A673 (cell line): ENCODE measurements around the gene MICU1. TPM values are rescaled to one million over a fixed set of nuclear protein-coding genes. Genes with fewer than 3 reads are reported as not detected.

ENCODE experiments used
- BruUV-seq: library from RNA; stranded (reverse); fragments of 400-500 nt; replicated peaks from 2 replicates; lab custom pipeline; 2021; lab: Mats Ljungman, UMichigan
- CTCF ChIA-PET: fragments of 300-600 bp; sonication (Branson Sonifier 250); formaldehyde crosslinking; loops from one replicate; lab custom pipeline; 2022; ENCODE audit warnings: antibody characterized with exemption; lab: Charles Lee
- POLR2A ChIA-PET: fragments of 300-600 bp; sonication (Branson Sonifier 250); formaldehyde crosslinking; loops from one replicate; lab custom pipeline; 2022; ENCODE audit warnings: antibody characterized with exemption; ENCODE audit not compliant: low non-redundant PET; lab: Charles Lee
- DNase-seq: peaks from one replicate; pipeline ENCODE4 v3.0.0-alpha.2; 2015; ENCODE audit warnings: low spot score
- H3K27ac ChIP-seq: fragments of 200-600 bp; sonication (generic); 2 replicates; pipeline ENCODE4 v1.5.1; 2016; ENCODE audit warnings: mixed run types, low read depth, mild to moderate bottlenecking, mixed read lengths, antibody characterized with exemption, low read length; ENCODE audit not compliant: poor library complexity, severe bottlenecking
- H3K27me3 ChIP-seq: fragments of 200-600 bp; sonication (generic); replicated peaks from 2 replicates; pipeline ENCODE4 v1.6.1; 2017; ENCODE audit warnings: mixed run types, low read depth, mild to moderate bottlenecking, mixed read lengths, antibody characterized with exemption, low read length; ENCODE audit not compliant: insufficient read depth, poor library complexity
- H3K36me3 ChIP-seq: fragments of 200-600 bp; sonication (generic); 2 replicates; pipeline ENCODE4 v1.6.1; 2016; ENCODE audit warnings: mixed run types, mild to moderate bottlenecking, mixed read lengths, antibody characterized with exemption, low read length; ENCODE audit not compliant: insufficient read depth, poor library complexity, severe bottlenecking
- H3K4me1 ChIP-seq: fragments of 200-600 bp; sonication (generic); 2 replicates; pipeline ENCODE4 v1.6.1; 2017; ENCODE audit warnings: mixed run types, mild to moderate bottlenecking, mixed read lengths, antibody characterized with exemption, low read length; ENCODE audit not compliant: insufficient read depth, poor library complexity, severe bottlenecking
- H3K4me3 ChIP-seq: fragments of 200-600 bp; sonication (generic); 2 replicates; pipeline ENCODE4 v1.5.1; 2016; ENCODE audit warnings: low read depth, mixed run types, mild to moderate bottlenecking, mixed read lengths, low read length; ENCODE audit not compliant: poor library complexity, severe bottlenecking
- H3K9me3 ChIP-seq: fragments of 200-600 bp; sonication (generic); 2 replicates; pipeline ENCODE4 v1.6.1; 2016; ENCODE audit warnings: mixed run types, low read depth, mild to moderate bottlenecking, mixed read lengths, antibody characterized with exemption, low read length; ENCODE audit not compliant: poor library complexity, severe bottlenecking
- EZH2 ChIP-seq: fragments of 200-600 bp; sonication (generic); IDR thresholded peaks from 2 replicates; pipeline ENCODE4 v1.6.1; 2017; ENCODE audit warnings: borderline replicate concordance, low read depth, mild to moderate bottlenecking, mixed read lengths, antibody characterized with exemption, low read length; ENCODE audit not compliant: poor library complexity, severe bottlenecking
- intact Hi-C: fragments of 100-400 bp; cut with micrococcal nuclease; formaldehyde crosslinking; loops from one replicate; pipeline ENCODE4 v1.10.0; 2022; ENCODE audit not compliant: unreplicated experiment
- total RNA-seq: library from RNA; stranded (reverse); gene quantifications from 2 replicates; pipeline ENCODE4 v1.2.3, GENCODE V29; 2021
- TF ChIP-seq, protein P1 (sequence below): fragments of 300-800, 200-600 bp; sonication (generic); conservative IDR thresholded peaks from 2 replicates; pipeline ENCODE4 v1.5.1; 2017; ENCODE audit warnings: low read depth, mild to moderate bottlenecking, antibody characterized with exemption, low read length, moderate library complexity, mixed read lengths

Gene MICU1
- total RNA-seq, 1 experiment from 2014 or later = 37.7 TPM

DNA sequence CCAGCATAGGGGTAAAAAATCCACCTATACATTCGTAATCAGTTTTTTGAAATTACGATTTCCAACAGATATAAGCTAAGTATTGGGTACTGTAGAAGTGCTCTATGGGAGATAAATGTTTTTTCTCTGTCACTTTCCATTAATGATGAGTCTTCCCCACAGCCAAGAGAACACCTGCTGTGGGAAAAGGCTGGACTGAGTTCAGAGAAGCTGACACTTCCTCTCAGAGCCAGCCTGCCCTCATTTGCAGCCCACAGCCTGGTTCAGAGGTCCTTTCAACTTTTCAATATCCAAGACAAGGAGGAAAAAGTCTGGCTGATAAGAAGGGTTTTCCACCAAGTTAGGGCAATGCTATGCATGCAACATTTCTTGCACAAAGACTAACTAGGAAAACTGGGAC, 206.6 kb downstream of the MICU1 start:
- no peak for DNase-seq
- intact Hi-C loops = no loop called here
- Histone ChIP-seq H3K27me3 (no peaks in the 10 kb centered on the region), H3K4me3 (no peak overlapping the region), H3K36me3 (no peaks in the 10 kb centered on the region), H3K9me3 (no peaks in the 10 kb centered on the region), H3K4me1 (no peaks in the 10 kb centered on the region), H3K27ac (no peak overlapping the region)
- ChIA-PET CTCF (no interaction called here), POLR2A (no interaction called here)
- BruUV-seq = no TSS peak
- no peak for TF ChIP-seq EZH2
- TF ChIP-seq, protein P1, sequence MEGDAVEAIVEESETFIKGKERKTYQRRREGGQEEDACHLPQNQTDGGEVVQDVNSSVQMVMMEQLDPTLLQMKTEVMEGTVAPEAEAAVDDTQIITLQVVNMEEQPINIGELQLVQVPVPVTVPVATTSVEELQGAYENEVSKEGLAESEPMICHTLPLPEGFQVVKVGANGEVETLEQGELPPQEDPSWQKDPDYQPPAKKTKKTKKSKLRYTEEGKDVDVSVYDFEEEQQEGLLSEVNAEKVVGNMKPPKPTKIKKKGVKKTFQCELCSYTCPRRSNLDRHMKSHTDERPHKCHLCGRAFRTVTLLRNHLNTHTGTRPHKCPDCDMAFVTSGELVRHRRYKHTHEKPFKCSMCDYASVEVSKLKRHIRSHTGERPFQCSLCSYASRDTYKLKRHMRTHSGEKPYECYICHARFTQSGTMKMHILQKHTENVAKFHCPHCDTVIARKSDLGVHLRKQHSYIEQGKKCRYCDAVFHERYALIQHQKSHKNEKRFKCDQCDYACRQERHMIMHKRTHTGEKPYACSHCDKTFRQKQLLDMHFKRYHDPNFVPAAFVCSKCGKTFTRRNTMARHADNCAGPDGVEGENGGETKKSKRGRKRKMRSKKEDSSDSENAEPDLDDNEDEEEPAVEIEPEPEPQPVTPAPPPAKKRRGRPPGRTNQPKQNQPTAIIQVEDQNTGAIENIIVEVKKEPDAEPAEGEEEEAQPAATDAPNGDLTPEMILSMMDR = no peak

DNA sequence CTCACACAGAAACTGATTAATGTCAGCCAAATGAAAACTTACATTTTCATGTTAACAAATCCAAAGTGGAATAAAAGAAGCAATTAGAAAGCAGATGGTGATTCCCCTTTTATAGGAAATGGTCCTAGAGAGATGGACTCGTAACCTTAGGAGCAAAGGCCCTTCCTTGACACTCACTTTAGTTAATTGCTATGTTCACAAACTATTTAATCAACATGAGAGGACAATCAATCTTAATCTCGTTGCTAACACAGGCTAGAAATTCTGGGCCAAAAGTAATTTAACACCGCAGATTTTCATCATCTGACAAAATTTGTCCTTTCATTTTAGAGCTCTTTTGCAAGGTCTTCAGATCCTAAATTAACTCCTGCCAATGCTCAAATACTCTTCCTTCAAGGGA, 207.2 kb downstream of the MICU1 start:
- no peak overlapping the region for H3K27ac ChIP-seq
- intact Hi-C loops = no loop called here
- no peaks in the 10 kb centered on the region for H3K9me3 ChIP-seq
- TF ChIP-seq, protein P1 = no peak
- ChIA-PET CTCF (no interaction called here), POLR2A (no interaction called here)
- no peaks in the 10 kb centered on the region for H3K36me3 ChIP-seq
- H3K4me1 ChIP-seq = no peaks in the 10 kb centered on the region
- BruUV-seq = no TSS peak
- no peak for DNase-seq
- H3K27me3 ChIP-seq = no peaks in the 10 kb centered on the region
- no peak overlapping the region for H3K4me3 ChIP-seq

DNA sequence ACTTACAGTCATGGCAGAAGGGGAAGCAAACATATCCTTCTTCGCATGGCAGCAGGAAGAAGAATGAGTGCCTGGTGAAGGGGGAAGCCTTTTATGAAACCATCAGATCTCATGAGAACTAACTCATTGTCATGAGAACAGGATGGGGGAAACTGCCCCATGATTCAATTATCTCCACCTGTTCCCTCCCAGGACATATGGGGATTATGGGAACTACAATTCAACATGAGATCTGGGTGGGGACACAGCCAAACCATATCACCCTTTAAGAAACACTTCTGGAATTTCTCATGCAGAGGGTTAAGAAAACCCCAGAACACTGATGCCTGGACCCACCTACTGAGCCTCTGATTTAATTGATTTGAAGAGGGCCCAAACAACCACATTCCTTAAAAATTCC, 207.9 kb downstream of the MICU1 start:
- TF ChIP-seq, protein P1 = no peak
- no peak for TF ChIP-seq EZH2
- no peaks in the 10 kb centered on the region for H3K4me1 ChIP-seq
- POLR2A ChIA-PET = no interaction called here
- no TSS peak for BruUV-seq
- no peak for DNase-seq
- no peaks in the 10 kb centered on the region for H3K27me3 ChIP-seq
- H3K4me3 ChIP-seq = no peak overlapping the region
- no peak overlapping the region for H3K27ac ChIP-seq
- CTCF ChIA-PET = no interaction called here
- H3K36me3 ChIP-seq = no peaks in the 10 kb centered on the region
- no peaks in the 10 kb centered on the region for H3K9me3 ChIP-seq
- intact Hi-C loops = no loop called here
